GM21528 (cell line): ENCODE measurements around the gene PNMA6E.
"Not testable (repeated sequence)": the region's sequence is repeated elsewhere in the genome, so short reads cannot be mapped to it uniquely, and the experiment has no call there.

Experiments used
- ATAC-seq: cut with Tn5 transposase; IDR thresholded peaks from one replicate; pipeline ENCODE4 v1.9.1; 2021; ENCODE audit warnings: mild to moderate bottlenecking, moderate library complexity; ENCODE audit not compliant: unreplicated experiment, low FRiP score

The PNMA6E gene

DNA sequence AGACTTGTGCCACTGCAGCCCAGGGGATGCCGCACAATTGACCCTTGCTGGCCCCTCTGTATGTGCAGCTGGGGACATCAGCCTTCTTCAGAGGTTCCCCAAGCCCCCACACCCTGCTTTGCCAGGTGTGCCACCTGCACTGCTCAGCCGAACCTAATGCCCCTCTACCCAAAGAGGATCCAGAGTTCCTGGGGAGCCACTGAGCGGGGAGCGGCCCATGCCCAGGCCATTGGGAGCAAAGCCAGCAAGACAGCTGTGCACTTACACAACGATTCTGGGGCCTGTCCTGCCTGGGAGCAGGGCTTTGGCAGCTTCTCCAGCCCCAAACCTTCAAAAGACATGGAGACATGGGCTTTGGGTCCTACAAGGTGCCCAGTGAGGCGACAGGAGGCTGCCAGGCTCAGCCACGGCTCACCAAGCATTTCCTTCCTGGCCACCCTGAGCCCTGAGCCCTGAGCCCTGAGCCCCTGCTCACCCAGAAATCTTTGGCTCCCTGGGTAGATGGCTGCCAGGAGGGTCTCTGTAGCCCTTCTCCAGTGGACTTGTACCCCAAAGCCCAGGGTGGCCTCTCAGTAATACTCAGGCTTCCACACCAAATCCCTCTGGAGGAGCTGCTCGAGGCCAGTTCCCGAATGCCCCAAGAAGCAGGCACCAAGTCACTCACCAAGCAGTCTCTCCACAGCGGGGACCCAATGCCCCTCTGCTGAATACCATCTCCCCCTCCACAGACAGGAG, 13.0 kb downstream of the PNMA6E start:
- ATAC-seq: no peak

DNA sequence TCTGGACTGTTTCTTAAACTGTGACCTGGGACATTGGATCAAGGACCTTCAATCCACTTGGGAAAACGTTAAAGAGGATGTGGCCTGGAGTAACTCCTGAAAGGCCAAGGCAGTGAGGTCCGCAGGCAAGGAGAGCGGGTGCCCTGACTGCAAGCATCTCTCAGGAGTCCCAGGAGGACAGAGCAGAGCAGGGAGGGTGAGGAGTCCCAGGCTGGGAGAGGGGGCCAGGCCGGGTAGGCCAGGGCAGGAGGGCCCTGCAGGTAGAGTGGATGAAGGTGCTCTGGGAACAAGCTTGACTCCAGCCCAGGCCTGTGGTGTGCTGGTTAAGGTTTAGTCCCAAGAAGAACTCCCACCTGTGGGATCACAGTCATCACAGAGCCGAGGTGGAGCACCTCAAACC, 13.8 kb downstream of the PNMA6E start:
- ATAC-seq: no peak

DNA sequence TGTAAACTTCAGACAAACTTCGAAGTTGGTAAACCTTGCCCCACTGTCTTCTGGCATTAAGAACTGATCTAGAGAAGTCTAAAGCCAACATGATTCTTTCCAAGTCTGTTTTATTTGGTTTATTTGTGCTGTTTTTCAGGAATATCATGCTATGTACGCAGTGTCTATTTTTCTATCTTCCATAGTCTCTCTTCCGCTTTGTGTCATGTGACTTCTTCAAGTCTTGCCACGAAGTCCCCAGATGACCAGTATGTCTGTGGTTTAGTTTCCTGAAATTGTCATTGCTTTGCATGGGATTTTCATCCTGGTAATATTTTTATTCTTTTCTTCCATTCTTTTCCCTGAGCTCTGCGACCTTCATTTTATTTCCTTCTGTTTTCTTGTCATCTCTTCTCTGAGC, 15.1 kb downstream of the PNMA6E start:
- ATAC-seq: no peak

DNA sequence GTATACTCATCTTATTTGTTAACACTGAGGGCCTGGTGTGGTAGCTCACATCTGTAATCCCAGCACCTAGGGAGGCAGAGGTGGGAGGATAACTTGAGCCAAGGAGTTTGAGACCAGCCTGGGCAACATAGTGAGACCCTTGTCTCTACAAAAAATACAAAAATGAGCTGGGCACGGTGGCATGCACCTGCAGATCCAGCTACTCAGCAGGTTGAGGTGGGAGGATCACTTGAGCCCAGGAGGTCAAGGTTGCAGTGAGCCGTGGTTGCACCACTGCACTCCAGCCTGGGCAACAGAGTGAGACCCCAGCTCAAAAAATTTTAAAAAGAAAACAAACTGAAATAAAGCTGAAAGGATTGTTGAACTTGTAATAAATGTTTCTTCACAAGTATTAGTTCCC, 16.2 kb downstream of the PNMA6E start:
- ATAC-seq: not testable (repeated sequence)

DNA sequence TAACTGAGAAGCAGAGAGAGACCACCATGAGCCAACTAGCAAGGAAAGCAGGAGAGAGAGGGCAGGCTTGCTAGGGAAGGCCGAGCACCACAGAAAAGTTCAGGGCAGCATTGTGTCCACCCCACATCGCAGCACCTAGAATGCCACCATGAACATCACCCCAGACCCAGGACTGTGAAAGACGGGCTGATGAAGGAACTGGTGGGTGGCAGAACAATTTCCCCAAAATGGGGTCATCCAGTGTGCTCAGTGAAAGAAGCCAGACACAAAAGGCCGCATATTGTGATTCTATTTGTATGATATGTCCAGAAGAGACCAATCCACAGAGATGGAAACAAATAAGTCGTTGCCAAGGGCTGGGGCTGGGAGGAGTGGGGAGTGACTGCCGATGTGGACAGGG, 16.8 kb downstream of the PNMA6E start:
- ATAC-seq: no peak

DNA sequence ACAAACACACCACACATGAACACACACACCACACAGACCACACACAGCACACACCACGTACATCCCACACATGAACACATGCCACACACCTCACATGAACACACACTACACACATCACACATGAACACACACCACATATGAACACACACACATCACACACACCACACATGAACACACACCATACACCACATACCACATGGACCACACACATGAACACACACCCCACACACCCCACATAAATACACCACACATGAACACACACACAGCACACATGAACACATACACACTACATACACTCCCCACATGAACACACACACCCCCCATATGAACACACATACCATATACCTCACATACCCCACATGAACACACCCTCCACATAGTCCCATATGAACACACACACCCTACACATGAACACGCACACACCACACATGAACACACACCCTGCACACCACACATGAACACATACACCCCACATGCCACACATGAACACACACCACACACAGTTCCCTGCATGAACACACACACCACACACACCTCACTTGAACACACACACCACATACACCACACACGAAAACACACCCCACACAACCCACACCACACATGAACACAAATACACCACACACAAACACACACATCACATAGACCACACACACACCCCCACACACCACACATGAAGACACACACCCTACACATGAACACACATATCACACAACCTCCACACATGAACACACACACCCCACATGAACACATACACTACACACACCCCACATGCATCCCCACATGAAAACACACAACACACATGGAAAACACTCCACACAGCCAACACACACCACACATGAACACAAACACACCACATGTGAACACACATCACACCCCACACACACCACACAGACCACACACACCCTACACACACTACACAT, 18.3 kb downstream of the PNMA6E start:
- ATAC-seq: no peak

DNA sequence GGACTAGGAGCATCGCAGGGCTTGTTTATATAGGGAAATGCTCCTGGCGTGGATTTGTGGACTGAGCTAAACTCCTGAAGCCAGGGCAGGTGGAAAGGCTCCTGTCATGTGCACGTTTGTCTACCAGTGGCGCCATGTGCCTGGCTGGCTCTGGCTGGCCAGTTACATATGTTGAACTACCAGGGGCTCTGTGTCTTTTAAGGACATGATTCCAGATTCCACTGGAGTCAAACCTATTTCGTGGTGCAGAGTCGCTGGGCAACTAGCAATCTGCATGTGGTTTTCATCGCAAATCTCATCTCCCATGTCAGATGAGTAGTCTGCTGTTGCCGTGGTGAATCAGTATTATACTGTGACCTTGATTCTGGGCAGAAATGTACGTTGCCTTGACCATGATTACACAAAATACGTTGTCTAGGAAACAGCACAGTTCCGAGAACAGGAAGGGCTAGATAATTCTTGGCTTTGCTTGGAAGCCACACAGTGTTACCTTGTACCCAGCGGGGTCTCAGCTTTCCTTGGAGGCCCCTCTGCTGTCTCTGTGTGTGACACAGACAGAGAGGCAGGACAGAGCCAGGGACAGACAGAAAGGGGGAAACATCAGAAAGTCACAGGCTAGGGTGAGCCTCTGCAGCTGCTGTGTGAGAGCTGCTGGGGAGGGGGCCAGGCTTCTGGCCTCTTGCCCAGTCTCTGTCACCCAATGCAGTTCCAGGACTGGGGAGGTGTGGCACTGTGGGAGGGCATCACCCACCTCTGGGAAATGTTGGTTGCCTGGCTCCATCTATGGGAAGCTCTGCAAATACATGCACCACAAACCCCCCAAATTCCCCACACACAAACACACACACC, 19.2 kb downstream of the PNMA6E start:
- no peak for ATAC-seq

DNA sequence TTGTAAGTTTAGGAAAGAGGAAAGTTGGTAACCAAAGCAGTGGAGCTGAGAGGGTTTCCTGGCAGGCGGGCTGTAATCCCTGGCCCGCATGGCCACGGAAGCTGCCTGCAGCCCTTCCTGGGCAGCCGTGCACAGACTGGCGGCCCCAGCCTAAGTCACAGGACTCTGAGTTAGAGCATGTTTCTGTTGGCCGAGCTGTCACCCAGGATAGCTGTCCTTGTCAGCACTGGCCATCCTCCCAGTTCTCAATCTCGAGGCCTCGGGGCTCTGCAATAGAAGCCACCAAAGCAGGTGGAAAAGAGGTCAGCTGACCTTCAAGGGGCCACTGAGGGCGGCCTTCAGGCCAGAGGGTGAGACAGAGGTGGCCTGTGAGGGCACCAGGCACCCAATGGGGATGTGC, 20.5 kb downstream of the PNMA6E start:
- ATAC-seq: no peak

DNA sequence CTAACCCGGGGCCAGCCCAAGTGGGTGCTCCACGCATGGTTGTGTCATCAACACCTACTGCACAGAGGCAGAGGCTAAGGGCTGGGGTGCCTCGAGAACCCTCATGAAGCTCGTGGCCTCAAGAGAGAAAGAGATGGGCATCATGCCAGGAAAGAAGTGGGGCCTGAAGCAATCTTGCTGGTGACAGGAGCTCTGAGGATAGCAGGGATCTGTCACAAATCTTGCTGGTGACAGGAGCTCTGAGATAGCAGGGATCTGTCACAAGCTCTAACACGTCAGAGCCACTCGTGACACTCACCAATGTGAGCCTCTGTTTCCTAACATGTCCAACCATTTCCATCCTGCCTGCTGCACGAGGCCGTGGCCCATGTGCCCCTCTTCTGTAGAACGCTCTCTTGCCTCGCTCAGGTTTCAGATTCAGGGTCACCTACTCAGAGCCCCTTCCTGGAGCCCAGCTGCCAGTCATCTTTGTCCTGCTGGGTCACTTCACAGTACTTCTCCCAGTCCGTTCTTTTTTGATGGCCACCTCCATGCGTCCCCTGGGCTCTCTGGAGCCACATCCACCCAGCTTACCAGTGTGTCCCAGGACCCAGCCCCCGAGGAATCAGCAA, 21.1 kb downstream of the PNMA6E start:
- no peak for ATAC-seq

DNA sequence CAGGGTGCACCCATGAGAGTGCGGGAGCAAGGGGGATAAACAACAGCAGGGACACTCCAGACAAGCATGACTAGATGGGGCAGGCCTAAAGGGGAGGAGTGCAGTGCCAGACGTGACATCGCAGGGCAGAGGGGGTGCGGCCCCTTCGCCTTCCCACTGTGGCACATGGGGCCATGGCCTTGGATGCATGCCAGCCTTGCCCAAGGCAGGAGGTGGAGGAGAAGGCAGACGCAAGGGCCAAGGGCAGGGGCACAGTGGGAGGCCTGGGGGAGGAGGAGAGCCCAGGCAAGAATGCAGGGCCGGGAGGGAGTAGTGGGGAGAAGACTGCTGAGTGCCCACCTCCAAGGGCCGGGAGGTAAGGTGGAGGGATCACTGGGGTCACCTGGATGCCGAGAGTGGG, 21.6 kb downstream of the PNMA6E start:
- no peak for ATAC-seq

DNA sequence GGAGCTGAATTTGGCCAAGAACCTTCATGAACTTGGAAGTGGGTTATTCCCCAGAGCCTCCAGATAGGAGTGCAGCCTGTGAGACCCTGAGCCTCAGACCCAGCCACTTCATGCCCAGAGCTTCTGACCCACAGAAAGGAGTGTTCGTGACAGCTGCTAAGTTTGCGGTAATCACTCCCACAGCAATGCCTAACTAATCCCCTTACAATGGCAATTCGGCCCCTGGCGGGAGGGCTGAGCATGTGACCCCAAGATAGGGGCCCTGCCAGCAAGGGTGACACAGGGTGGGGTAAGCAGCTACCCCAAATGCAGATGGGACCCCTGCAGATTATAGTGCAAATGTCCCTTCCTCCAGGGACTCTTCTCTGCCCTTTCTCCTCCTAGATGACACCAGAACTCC, 22.5 kb downstream of the PNMA6E start:
- no peak for ATAC-seq

DNA sequence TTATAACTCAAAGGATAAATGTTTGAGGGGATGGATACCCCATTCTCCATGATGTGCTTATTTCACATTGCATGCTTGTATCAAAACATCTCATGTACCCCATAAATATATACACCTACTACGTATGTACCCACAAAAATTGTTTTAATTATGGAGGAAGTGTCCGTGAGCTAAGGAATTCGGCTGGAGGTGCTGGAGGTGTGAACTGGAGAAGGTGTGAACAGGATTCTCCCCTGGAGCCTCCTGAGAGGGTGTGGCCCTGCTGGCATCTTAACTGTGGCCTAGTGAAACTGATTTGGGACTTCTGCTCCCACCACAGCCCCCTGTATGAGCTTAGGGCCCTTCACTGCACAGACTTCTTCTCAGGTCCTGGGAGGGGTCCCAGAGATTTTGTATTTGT, 23.4 kb downstream of the PNMA6E start:
- ATAC-seq: no peak

DNA sequence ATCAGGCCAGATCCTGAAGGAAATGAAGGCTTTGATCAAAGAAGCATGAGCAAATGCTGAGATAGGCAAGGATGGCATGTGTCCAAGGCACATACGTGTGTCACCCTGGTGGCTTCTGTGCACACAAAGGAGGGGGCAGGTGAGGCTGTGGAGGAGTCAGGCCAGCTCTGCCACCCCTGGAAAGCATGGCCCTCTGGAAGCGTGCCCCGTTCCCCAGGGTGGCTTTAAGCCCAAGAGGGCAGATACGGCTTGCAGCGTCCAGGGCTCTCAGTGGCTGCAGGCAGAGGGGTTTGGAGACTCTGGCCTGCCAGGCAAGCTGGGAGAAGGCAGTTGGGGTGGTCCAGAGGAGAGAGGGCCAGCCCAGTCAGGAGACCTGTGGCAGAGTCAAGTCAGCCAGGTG, 25.6 kb downstream of the PNMA6E start:
- no peak for ATAC-seq

DNA sequence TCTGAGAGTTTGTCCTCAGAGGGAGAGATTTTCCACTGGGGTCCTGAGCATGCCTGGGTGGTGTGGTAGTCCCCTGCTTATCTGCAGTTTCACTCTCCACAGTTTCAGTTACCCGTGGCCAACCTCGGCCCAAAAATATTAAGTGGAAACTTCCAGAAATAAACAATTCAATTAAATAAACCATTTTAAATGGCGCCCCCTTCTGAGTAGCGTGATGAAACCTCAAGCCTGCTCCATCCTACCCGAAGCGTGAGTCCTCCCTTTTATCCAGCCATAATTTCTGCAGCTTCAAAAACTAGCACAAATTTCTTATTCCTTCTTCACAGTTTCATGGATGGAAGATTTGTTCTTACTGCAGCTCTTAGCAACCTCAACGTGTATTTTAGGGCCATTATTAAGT, 26.7 kb downstream of the PNMA6E start:
- no peak for ATAC-seq

DNA sequence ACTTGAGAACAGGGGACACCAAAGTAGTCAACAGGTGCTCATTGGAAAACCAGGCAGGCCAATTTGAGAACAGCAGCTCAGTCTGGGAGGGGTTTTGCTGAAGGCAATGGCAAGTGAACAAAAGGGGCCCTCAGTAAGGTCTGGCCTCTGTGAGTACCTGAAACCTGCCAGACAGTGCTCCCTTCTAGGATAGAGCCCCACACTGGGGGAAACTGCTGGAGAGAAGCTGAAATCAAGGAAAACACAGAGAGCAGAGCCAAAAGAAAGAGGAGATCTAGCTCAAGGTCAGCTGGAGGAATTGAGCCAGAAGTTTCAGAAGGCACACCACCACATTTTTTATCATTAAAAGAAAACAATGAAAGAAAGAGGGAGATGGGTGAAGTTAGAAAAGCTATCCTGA, 28.2 kb downstream of the PNMA6E start:
- no peak for ATAC-seq

DNA sequence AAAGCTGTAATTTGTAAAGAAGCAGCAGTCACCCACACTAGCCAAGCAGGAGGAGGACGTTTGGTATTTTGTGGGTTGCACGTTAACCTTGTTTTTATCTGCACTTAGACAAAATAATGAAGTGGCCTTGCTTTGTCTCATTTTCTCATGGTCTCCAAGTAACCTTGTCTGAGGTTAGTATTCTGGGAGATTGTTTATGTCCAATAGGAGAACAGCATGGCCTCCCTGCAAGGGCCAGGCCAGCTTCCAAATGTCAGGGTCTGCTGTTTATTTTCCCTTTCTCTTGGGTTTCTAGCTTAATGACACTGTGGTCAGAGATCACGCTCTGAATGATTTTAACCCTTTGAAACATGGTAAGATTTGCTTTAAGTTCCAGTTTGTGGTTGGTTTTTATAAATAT, 29.9 kb downstream of the PNMA6E start:
- ATAC-seq: no peak

DNA sequence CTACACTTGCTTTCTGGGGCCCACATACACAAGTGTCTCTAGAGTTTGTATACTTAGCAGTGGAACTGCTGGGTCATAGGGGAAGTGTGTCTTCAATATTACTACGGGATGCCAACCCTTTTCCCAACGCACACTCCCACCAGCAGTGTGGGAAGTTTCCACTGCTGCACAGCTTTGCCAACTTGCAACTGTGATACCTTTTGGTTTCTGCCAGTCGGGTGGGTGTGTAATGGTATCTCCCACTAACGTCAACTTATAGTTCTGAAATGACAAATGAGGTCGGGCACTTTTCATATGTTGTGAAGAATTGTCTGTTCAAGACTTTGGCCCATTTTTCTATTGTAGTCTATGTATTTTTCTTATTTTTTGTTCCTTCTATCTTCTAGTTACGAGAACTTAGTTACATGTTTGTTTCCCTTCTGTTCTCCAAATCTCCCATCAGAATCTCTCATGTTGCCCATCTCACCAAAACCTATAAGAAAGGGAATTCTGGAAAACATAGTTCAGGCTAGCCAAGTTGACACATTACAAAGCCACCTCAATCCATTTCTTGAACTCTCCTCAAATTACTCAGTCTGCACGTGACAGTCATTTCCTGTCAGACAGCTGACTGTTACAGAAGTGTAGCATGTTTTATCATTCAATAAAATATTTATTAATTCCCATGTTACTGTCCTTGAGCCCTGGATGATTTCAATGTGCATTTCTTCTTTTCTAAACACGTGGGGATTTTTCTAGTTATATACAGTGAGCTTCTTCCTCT, 30.7 kb downstream of the PNMA6E start:
- no peak for ATAC-seq

DNA sequence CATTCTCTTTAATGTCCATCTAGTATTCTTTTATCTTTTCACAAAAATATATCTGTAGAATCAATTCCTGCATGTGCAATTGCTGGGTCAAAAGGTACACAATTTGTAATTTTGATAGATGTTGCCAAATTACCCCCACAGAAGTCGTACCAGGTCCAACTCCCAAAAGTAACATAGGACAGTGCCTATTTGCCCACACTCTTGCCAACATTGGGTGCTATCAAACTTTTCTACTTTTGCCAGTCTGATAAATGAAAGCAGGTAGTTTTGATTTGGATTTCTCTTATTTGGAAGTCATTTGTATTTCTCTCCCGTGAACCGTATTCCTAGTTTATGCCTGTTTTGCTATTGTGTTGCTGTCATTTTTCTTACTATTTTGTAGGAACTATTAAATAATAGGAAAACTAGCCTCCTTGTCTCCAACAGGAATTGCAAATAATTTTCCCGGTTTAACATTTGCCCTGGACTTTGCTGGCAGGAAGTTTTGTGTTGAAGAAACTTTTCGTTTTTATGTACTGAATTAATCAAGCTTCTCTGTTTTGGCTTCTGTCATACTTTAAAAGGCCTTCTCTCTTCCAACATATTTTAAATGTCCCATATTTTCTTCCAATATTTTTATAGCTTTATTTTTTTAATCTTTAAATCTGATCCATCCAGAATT, 34.1 kb downstream of the PNMA6E start:
- ATAC-seq: no peak

DNA sequence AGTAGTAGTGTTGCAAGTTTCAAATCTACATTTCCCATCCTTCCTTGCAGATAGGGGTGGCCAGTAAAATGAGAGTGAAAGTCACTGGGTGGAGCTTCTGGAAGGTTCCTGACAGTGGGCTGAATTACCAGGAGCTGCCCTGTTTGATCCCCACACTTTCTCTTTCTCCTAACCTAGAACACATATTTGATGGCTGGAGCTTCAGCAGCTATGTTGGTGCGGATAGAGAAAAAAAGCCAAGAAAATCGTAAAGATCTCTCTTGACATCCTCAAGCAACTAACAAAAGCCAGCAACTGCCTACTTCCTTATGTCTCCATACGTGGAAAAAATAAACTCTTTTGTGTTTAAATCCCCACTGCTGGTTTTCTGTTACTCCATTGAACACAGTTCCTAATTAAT, 35.0 kb downstream of the PNMA6E start:
- ATAC-seq: no peak
